SU-DHL-6 (cell line): ENCODE measurements around the gene ABCA6.

Source experiments
- CTCF ChIP-seq: fragments of 200-600 bp; sonication (generic); IDR thresholded peaks from one replicate; pipeline ENCODE4 v1.5.1; 2017; ENCODE audit warnings: antibody characterized with exemption, mild to moderate bottlenecking, low read length, moderate library complexity; ENCODE audit not compliant: insufficient read depth, poor library complexity, severe bottlenecking
- EZH2phosphoT487 ChIP-seq: fragments of 200-600 bp; sonication (generic), shearing (Covaris generic); conservative IDR thresholded peaks from 2 replicates; pipeline ENCODE4 v1.6.1; 2018; ENCODE audit warnings: mild to moderate bottlenecking, antibody characterized with exemption, low read length, moderate library complexity, mixed read lengths

DNA sequence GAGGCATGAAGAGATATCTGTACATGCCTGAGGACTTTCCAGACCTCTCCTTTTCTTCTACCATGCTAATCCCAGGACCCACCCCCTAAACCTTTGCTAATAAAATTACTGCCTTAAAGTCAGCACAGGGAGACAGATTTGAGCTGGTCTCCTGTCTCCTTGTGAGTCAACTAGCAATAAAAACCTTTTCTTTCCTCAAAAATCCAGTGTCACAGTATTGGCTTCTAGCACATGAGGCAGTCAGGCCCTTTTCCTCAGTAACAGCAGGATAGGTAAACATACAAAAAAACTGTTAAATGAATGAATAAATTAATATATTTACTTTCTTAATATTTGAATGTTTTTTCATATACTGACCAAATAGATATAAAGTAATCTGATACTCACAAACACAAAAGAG is 45.6 kb upstream of the ABCA6 start:
- TF ChIP-seq CTCF, result no peak
- TF ChIP-seq EZH2phosphoT487, result no peak
